ENCODE results near the gene IKZF1. TPM values are rescaled to one million over a fixed set of nuclear protein-coding genes. Genes with fewer than 3 reads are reported as not detected.

IKZF1 gene
- total and polyA plus RNA-seq, 2 of the 4 experiments (the other 2 are of a cell fraction), result not detected

GRCh38 chr7:50268223-50268622 is 36.3 kb upstream of the IKZF1 start:
- Histone ChIP-seq H3K23ac (ENCODE audit: low read depth, low read length) (no peak overlapping the region), H3K18ac (ENCODE audit: low read depth, low read length) (no peak overlapping the region), H3K4me2 (ENCODE audit: low read depth, low read length) (no peak overlapping the region), H4K20me1 (ENCODE audit: insufficient read depth, low read length) (no peaks in the 10 kb centered on the region), H2BK120ac (ENCODE audit: low read depth, low read length) (no peak overlapping the region), H4K8ac (ENCODE audit: low read depth in 2 of 2, low read length in 2 of 2) (no peak overlapping the region), H3K36me3 (ENCODE audit: control insufficient read depth, insufficient read depth, low read length) (no peaks in the 10 kb centered on the region), H3K14ac (replicated peaks; ENCODE audit: low read depth, low read length) (no peak overlapping the region), H3K9me3 (ENCODE audit: control insufficient read depth, insufficient read depth, low read length) (no peaks in the 10 kb centered on the region), H3K27ac (ENCODE audit: insufficient read depth, low read length) (no peak overlapping the region), H3K56ac (ENCODE audit: extremely low read depth, insufficient read depth, low read length) (no peak overlapping the region), H3K4ac (ENCODE audit: low read depth, low read length) (no peak overlapping the region), H4K5ac (ENCODE audit: low read depth, low read length) (no peak overlapping the region), H4K91ac (ENCODE audit: insufficient read depth, low read depth, low read length) (no peak overlapping the region), H2AK5ac (ENCODE audit: low read depth, low read length) (no peak overlapping the region), H2AK9ac (replicated peaks; ENCODE audit: low read depth, low read length, poor library complexity) (no peak overlapping the region), H3K27me3 (ENCODE audit: control insufficient read depth, insufficient read depth, low read length) (no peaks in the 10 kb centered on the region), H3K4me1 (ENCODE audit: control insufficient read depth, insufficient read depth, low read length) (no peaks in the 10 kb centered on the region), H3K9ac (ENCODE audit: low read depth, low read length) (no peak overlapping the region), H2BK5ac (ENCODE audit: low read depth, low read length, poor library complexity, severe bottlenecking) (no peak overlapping the region), H2AFZ (replicated peaks; ENCODE audit: low read length, poor library complexity) (no peak overlapping the region), H2BK20ac (ENCODE audit: low read depth, low read length) (no peak overlapping the region), H2BK15ac (ENCODE audit: low read depth, low read length) (no peak overlapping the region), H3K79me1 (ENCODE audit: low read depth in 1 of 2, low read length in 2 of 2) (no peaks in the 10 kb centered on the region), H3K4me3 (ENCODE audit: insufficient read depth, low read depth, low read length) (no peak overlapping the region), H3K9me1 (ENCODE audit: insufficient read depth, low read length) (no peaks in the 10 kb centered on the region)
- no CpG with 5 or more reads among the region's 4 CpGs for WGBS, 2 experiments (ENCODE audit: extremely low coverage in 2 of 2, insufficient read length in 1 of 2)
- ChIA-PET POLR2A (ENCODE audit: unreplicated experiment) (no interaction called here), CTCF (no interaction called here)
- ATAC-seq (ENCODE audit: low read depth), result no peak
- no peak for DNase-seq
- intact Hi-C loops (cut with micrococcal nuclease), result no loop called here
- dilution Hi-C loops (cut with HindIII; ENCODE audit: low sequenced_read_pairs, unreplicated experiment), result no loop called here
- in situ Hi-C loops (cut with MboI; ENCODE audit: low sequenced_read_pairs), result no loop called here
- no TSS peak for BruUV-seq (replicated peaks)
- TF ChIP-seq RFX5 (IDR thresholded peaks at IDR 0.05; ENCODE audit: low read depth, low read length) (no peak), MXI1 (IDR thresholded peaks at IDR 0.05; ENCODE audit: borderline replicate concordance, low read depth, low read length) (no peak), RAD21 (IDR thresholded peaks at IDR 0.05; ENCODE audit: low read length) (no peak)
